H9 (cell line): ENCODE data around the gene MCM8. TPM values are rescaled to one million over a fixed set of nuclear protein-coding genes. Genes with fewer than 3 reads are reported as not detected.

Experiments
- DNase-seq: peaks from one replicate; pipeline ENCODE4 v3.0.0-alpha.2; 2017
- H2AFZ ChIP-seq: one replicate; pipeline ENCODE4 v1.6.1; 2013; ENCODE audit warnings: mild to moderate bottlenecking, low read length, control low read depth, moderate library complexity
- H2AK5ac ChIP-seq: 2 replicates; pipeline ENCODE4 v1.6.1; 2013; ENCODE audit warnings: low read length, control low read depth, mixed read lengths; ENCODE audit not compliant: insufficient read length
- H2BK120ac ChIP-seq: one replicate; pipeline ENCODE4 v1.6.1; 2013; ENCODE audit warnings: low read depth, mild to moderate bottlenecking, low read length, control low read depth, inconsistent platforms; ENCODE audit not compliant: poor library complexity, severe bottlenecking
- H2BK12ac ChIP-seq: 2 replicates; pipeline ENCODE4 v1.6.1; 2013; ENCODE audit warnings: low read length, control low read depth, mixed read lengths, low read depth; ENCODE audit not compliant: insufficient read length
- H2BK15ac ChIP-seq: 2 replicates; pipeline ENCODE4 v1.6.1; 2013; ENCODE audit warnings: low read depth, low read length, control low read depth
- H2BK20ac ChIP-seq: one replicate; pipeline ENCODE4 v1.6.1; 2013; ENCODE audit warnings: low read depth, mild to moderate bottlenecking, low read length, control low read depth, inconsistent platforms; ENCODE audit not compliant: poor library complexity, severe bottlenecking
- H2BK5ac ChIP-seq: 2 replicates; pipeline ENCODE4 v1.6.1; 2013; ENCODE audit warnings: low read length, control low read depth, mixed read lengths; ENCODE audit not compliant: insufficient read length
- H3K14ac ChIP-seq: 2 replicates; pipeline ENCODE4 v1.6.1; 2013; ENCODE audit warnings: low read length, control low read depth; ENCODE audit not compliant: insufficient read depth
- H3K18ac ChIP-seq: 2 replicates; pipeline ENCODE4 v1.6.1; 2013; ENCODE audit warnings: low read depth, mild to moderate bottlenecking, mixed read lengths, low read length, control low read depth; ENCODE audit not compliant: insufficient read length
- H3K23ac ChIP-seq: 2 replicates; pipeline ENCODE4 v1.6.1; 2013; ENCODE audit warnings: low read length, control low read depth, mixed read lengths, low read depth; ENCODE audit not compliant: insufficient read length
- H3K23me2 ChIP-seq: 2 replicates; pipeline ENCODE4 v1.6.1; 2013; ENCODE audit warnings: low read depth, mild to moderate bottlenecking, mixed read lengths, low read length, control low read depth; ENCODE audit not compliant: insufficient read length, poor library complexity, severe bottlenecking
- H3K27ac ChIP-seq: 2 replicates; pipeline ENCODE4 v1.5.1; 2013; ENCODE audit warnings: low read length, control low read depth, mixed read lengths, low read depth; ENCODE audit not compliant: insufficient read length
- H3K27me3 ChIP-seq: 2 replicates; pipeline ENCODE4 v1.6.1; 2013; ENCODE audit warnings: low read length, control low read depth, inconsistent platforms; ENCODE audit not compliant: insufficient read depth
- H3K4ac ChIP-seq: 2 replicates; pipeline ENCODE4 v1.6.1; 2013; ENCODE audit warnings: low read depth, mild to moderate bottlenecking, control low read depth, inconsistent platforms, low read length, moderate library complexity
- H3K4me1 ChIP-seq: 2 replicates; pipeline ENCODE4 v1.6.1; 2013; ENCODE audit warnings: low read length, control low read depth, inconsistent platforms; ENCODE audit not compliant: insufficient read depth
- H3K4me2 ChIP-seq: 2 replicates; pipeline ENCODE4 v1.6.1; 2013; ENCODE audit warnings: low read length, control low read depth, mixed read lengths; ENCODE audit not compliant: insufficient read length, insufficient read depth
- H3K56ac ChIP-seq: 2 replicates; pipeline ENCODE4 v1.6.1; 2013; ENCODE audit warnings: low read depth, mild to moderate bottlenecking, mixed read lengths, low read length, control low read depth; ENCODE audit not compliant: insufficient read length
- H3K79me1 ChIP-seq: 2 replicates; pipeline ENCODE4 v1.6.1; 2013; ENCODE audit warnings: low read depth, mild to moderate bottlenecking, moderate library complexity, low read length, control low read depth, inconsistent platforms; ENCODE audit not compliant: insufficient read depth, poor library complexity, severe bottlenecking
- H3K79me2 ChIP-seq: 2 replicates; pipeline ENCODE4 v1.6.1; 2013; ENCODE audit warnings: low read length, control low read depth, inconsistent platforms; ENCODE audit not compliant: insufficient read depth
- H3K9ac ChIP-seq: 2 replicates; pipeline ENCODE4 v1.6.1; 2013; ENCODE audit warnings: low read length, control low read depth, mixed read lengths; ENCODE audit not compliant: insufficient read length; ENCODE audit errors: extremely low read depth
- H3K9me3 ChIP-seq: one replicate; pipeline ENCODE4 v1.6.1; 2013; ENCODE audit warnings: low read depth, low read length, inconsistent platforms; ENCODE audit not compliant: control insufficient read depth
- H3T11ph ChIP-seq: one replicate; pipeline ENCODE4 v1.6.1; 2013; ENCODE audit warnings: mild to moderate bottlenecking, low read length, control low read depth, inconsistent platforms
- H4K20me1 ChIP-seq: one replicate; pipeline ENCODE4 v1.6.1; 2013; ENCODE audit not compliant: control insufficient read depth, insufficient read length, insufficient read depth
- H4K5ac ChIP-seq: 2 replicates; pipeline ENCODE4 v1.6.1; 2013; ENCODE audit warnings: low read depth, mild to moderate bottlenecking, mixed read lengths, low read length, control low read depth; ENCODE audit not compliant: insufficient read length
- H4K8ac ChIP-seq: replicated peaks from 2 replicates; pipeline ENCODE4 v1.6.1; 2013; ENCODE audit warnings: low read length, control low read depth, mixed read lengths, low read depth; ENCODE audit not compliant: insufficient read length
- H4K91ac ChIP-seq: 2 replicates; pipeline ENCODE4 v1.6.1; 2013; ENCODE audit warnings: low read depth, mild to moderate bottlenecking, moderate library complexity, mixed read lengths, low read length, control low read depth; ENCODE audit not compliant: insufficient read length
- H3K27ac Mint-ChIP-seq, 3 experiments: 2 replicates in 2 of 3; 3 replicates in 1 of 3; pipeline ENCODE4 v1.8.0; 2020 to 2021; ENCODE audit warnings: mixed read lengths in 3 of 3, mild to moderate bottlenecking in 1 of 3, moderate library complexity in 1 of 3
- H3K27me3 Mint-ChIP-seq: 2 replicates; pipeline ENCODE4 v1.8.0; 2021; ENCODE audit warnings: low read depth, mild to moderate bottlenecking, moderate library complexity, mixed read lengths
- H3K36me3 Mint-ChIP-seq, 3 experiments: 2 replicates in 2 of 3; 3 replicates in 1 of 3; pipeline ENCODE4 v1.8.0; 2020 to 2021; ENCODE audit warnings: low read depth in 3 of 3, mixed read lengths in 3 of 3; ENCODE audit not compliant: insufficient read depth in 1 of 3
- H3K4me1 Mint-ChIP-seq, 2 experiments: 2 replicates each; pipeline ENCODE4 v1.8.0; 2020; ENCODE audit warnings: mixed read lengths in 2 of 2
- H3K4me3 Mint-ChIP-seq, 2 experiments: 2 replicates in 1 of 2; 3 replicates in 1 of 2; pipeline ENCODE4 v1.8.0; 2020 to 2021; ENCODE audit warnings: mild to moderate bottlenecking in 2 of 2, mixed read lengths in 2 of 2, moderate library complexity in 1 of 2
- H3K9me3 Mint-ChIP-seq, 2 experiments: 2 replicates in 1 of 2; 3 replicates in 1 of 2; pipeline ENCODE4 v1.8.0; 2020; ENCODE audit warnings: mild to moderate bottlenecking in 2 of 2, mixed read lengths in 2 of 2, moderate library complexity in 1 of 2
- total RNA-seq: library from RNA; stranded (reverse); gene quantifications from 2 replicates; pipeline ENCODE4 v1.2.1, GENCODE V29; 2021
- TF ChIP-seq, protein P1 (sequence below): fragments of 200-600 bp; sonication (generic); conservative IDR thresholded peaks from 3 replicates; pipeline ENCODE4 v1.8.0; 2021; ENCODE audit warnings: antibody characterized with exemption, mild to moderate bottlenecking

MCM8 gene
- total RNA-seq, 1 experiment from 2014 or later = 32.2 TPM

DNA sequence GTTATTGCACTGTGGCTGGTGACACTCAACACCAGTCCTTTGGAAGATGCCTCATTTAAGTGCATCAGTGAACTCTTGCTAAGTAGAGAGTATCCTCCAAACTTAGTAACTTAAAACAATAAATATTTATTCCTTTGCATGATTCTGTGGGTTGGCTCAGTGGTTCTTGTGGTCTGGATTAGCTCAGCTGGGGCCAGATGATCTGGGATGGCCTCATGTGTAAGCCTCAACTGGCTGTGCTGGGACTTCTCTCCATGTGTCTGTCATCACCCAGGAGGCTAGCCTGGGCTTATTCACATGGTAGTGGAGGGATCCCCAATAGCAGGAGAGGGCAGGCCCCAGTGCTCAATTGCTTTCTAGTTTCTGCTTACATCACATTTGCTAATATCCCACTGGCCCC is 95.1 kb downstream of the MCM8 start:
- peaks cover 3% of the 10 kb centered on the region; the same call in 1 of the 2 replicates for H3K27me3 ChIP-seq
- no peak overlapping the region for H2BK5ac ChIP-seq
- H3K4me1 ChIP-seq = no peaks in the 10 kb centered on the region
- Mint-ChIP-seq H3K27me3 (peaks cover 31% of the 10 kb centered on the region), H3K4me3 (no peak overlapping the region), H3K27ac (no peak overlapping the region), H3K9me3 (no peaks in the 10 kb centered on the region), H3K36me3 (peaks cover 2 to 13% (median 3%) of the 10 kb centered on the region in 3 experiments; a peak in 6 of 7 replicates), H3K4me1 (0 out of 4 replicates have a peak, but pooled peaks cover 0 to 3% of the 10 kb centered on the region in 2 experiments)
- H4K91ac ChIP-seq = no peak overlapping the region
- H4K8ac ChIP-seq = no peak overlapping the region
- no peak for DNase-seq
- no peaks in the 10 kb centered on the region for H3K9me3 ChIP-seq
- H3K4me2 ChIP-seq = no peak overlapping the region
- H3K23ac ChIP-seq = no peak overlapping the region
- no peak overlapping the region for H3K18ac ChIP-seq
- H3K79me2 ChIP-seq = no peaks in the 10 kb centered on the region
- H3T11ph ChIP-seq = no peak overlapping the region
- no peak overlapping the region for H3K4ac ChIP-seq
- H2AFZ ChIP-seq = no peak overlapping the region
- no peak overlapping the region for H2BK12ac ChIP-seq
- no peak overlapping the region for H3K14ac ChIP-seq
- H4K5ac ChIP-seq = no peak overlapping the region
- H3K23me2 ChIP-seq = no peaks in the 10 kb centered on the region
- H2BK20ac ChIP-seq = no peak overlapping the region
- no peak overlapping the region for H2BK15ac ChIP-seq
- H4K20me1 ChIP-seq = no peaks in the 10 kb centered on the region
- no peak overlapping the region for H3K9ac ChIP-seq
- TF ChIP-seq, protein P1, sequence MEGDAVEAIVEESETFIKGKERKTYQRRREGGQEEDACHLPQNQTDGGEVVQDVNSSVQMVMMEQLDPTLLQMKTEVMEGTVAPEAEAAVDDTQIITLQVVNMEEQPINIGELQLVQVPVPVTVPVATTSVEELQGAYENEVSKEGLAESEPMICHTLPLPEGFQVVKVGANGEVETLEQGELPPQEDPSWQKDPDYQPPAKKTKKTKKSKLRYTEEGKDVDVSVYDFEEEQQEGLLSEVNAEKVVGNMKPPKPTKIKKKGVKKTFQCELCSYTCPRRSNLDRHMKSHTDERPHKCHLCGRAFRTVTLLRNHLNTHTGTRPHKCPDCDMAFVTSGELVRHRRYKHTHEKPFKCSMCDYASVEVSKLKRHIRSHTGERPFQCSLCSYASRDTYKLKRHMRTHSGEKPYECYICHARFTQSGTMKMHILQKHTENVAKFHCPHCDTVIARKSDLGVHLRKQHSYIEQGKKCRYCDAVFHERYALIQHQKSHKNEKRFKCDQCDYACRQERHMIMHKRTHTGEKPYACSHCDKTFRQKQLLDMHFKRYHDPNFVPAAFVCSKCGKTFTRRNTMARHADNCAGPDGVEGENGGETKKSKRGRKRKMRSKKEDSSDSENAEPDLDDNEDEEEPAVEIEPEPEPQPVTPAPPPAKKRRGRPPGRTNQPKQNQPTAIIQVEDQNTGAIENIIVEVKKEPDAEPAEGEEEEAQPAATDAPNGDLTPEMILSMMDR = no peak
- H3K27ac ChIP-seq = no peak overlapping the region
- no peaks in the 10 kb centered on the region for H3K79me1 ChIP-seq
- no peak overlapping the region for H3K56ac ChIP-seq
- H2AK5ac ChIP-seq = no peak overlapping the region
- no peak overlapping the region for H2BK120ac ChIP-seq
